ENCODE data around the gene SNAI3.

GRCh38 chr16:88677721-88678120 lies 8.6 kb downstream of the SNAI3 start:
- TF ChIP-seq EZH2 (IDR thresholded peaks at IDR 0.05; ENCODE audit: low read depth, low read length, severe bottlenecking) (no peak), CTCF (IDR thresholded peaks at IDR 0.05; ENCODE audit: control extremely low read depth in 1 of 3, insufficient read depth in 1 of 3, low read depth in 1 of 3, low read length in 3 of 3) (no peak), YY1 (IDR thresholded peaks at IDR 0.05; ENCODE audit: low read depth, low read length) (no peak), USF2 (IDR thresholded peaks at IDR 0.05; ENCODE audit: low read length) (no peak), MAX (IDR thresholded peaks at IDR 0.05) (no peak), RFX5 (IDR thresholded peaks at IDR 0.05; ENCODE audit: borderline replicate concordance, low read depth, low read length) (no peak), EGR1 (IDR thresholded peaks at IDR 0.05; ENCODE audit: borderline replicate concordance, low read depth, low read length) (no peak), BCL11A (IDR thresholded peaks at IDR 0.05; ENCODE audit: low read depth in 2 of 2, low read length in 2 of 2) (no peak), POLR2AphosphoS5 (IDR thresholded peaks at IDR 0.05; ENCODE audit: low read depth, low read length) (no peak), TBP (IDR thresholded peaks at IDR 0.05; ENCODE audit: low read depth, low read length) (no peak)

Data from H1 (cell line).